ENCODE results near the gene OR52M1. TPM values are rescaled to one million over a fixed set of nuclear protein-coding genes. Genes with fewer than 3 reads are reported as not detected.

The OR52M1 gene
- total RNA-seq, 1 donor from 2014 or later: not detected

- H3K27me3 Mint-ChIP-seq: peaks cover 5% of the 10 kb centered on the region
- no peak for DNase-seq
- intact Hi-C loops (cut with micrococcal nuclease): no loop called here
- H3K36me3 Mint-ChIP-seq (ENCODE audit: low read depth): no peaks in the 10 kb centered on the region
- no peak overlapping the region for H3K4me3 Mint-ChIP-seq
- H3K27ac Mint-ChIP-seq: no peak overlapping the region
- no peaks in the 10 kb centered on the region for H3K9me3 Mint-ChIP-seq
- no peaks in the 10 kb centered on the region for H3K4me1 Mint-ChIP-seq
Measured at GRCh38 chr11:4589017-4589416, 44.0 kb downstream of the OR52M1 start.

DNA sequence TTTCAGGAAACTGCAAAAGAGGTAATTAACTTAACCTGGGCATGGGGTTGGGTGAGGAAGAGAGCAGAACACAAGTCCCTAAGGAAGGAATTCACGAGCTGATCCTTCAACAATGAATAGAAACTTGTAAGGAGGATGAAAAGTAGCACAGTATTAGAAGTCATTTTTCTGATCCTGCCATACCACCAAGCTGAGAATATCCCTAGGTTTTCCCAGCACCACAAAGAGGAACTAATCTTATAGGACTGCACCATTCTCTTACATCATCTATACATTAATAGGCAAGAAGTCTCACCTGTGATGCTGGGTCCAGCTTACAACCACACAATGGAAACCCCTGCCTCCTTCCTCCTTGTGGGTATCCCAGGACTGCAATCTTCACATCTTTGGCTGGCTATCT, 48.7 kb downstream of the OR52M1 start, which contains the start of gene OR52I1:
TSS of gene OR52I1 (plus strand) at position 301 of the 400 bp plus-strand sequence. CDS start at position 301, 0 bp downstream.
- Mint-ChIP-seq H3K9me3 (no peaks in the 10 kb centered on the region), H3K4me3 (no peak within 1 kb of the TSS), H3K27me3 (no peaks in the 10 kb centered on the region), H3K27ac (no peak within 1 kb of the TSS), H3K36me3 (ENCODE audit: low read depth) (peaks cover 13% of the 10 kb centered on the region), H3K4me1 (no peaks in the 10 kb centered on the region)
- intact Hi-C loops (cut with micrococcal nuclease): no loop called here
- no peak for DNase-seq

Other genes with a start within 250 kb of the OR52M1 start
- not detected in 2 replicates for gene OR52B4, start 176.8 kb upstream of the OR52M1 start, total RNA-seq
- 27.4 and 32.7 TPM in 2 replicates for gene TRIM21, start 151.5 kb upstream of the OR52M1 start, total RNA-seq
- not detected in 2 replicates for gene OR52K2, start 95.9 kb upstream of the OR52M1 start, total RNA-seq
- not detected in 2 replicates for gene OR52K1, start 62.5 kb upstream of the OR52M1 start, total RNA-seq
- gene OR52I2, start 36.6 kb downstream of the OR52M1 start, total RNA-seq: not detected in 2 replicates
- not detected in 2 replicates for gene OR52I1, start 48.8 kb downstream of the OR52M1 start, total RNA-seq
- 8.7 and 11.3 TPM in 2 replicates for gene TRIM68, start 63.0 kb downstream of the OR52M1 start, total RNA-seq
- not detected in 2 replicates for gene OR51D1, start 92.3 kb downstream of the OR52M1 start, total RNA-seq
- not detected in 2 replicates for gene OR51E1, start 98.8 kb downstream of the OR52M1 start, total RNA-seq
- not detected in 2 replicates for gene OR51E2, start 152.7 kb downstream of the OR52M1 start, total RNA-seq
- not detected in 2 replicates for gene MMP26, start 159.6 kb downstream of the OR52M1 start, total RNA-seq
- not detected in 2 replicates for gene OR51F1, start 224.7 kb downstream of the OR52M1 start, total RNA-seq

Data from activated CD4-positive, alpha-beta T cell treated with anti-CD3 and anti-CD28 coated beads, Interleukin-2, amount 10 ng/mL, durations not matched to agents 24 days and 14 days (primary cell).